Left ventricle myocardium inferior (tissue), 1 donor: ENCODE measurements around the gene SELE. TPM values are rescaled to one million over a fixed set of nuclear protein-coding genes. Genes with fewer than 3 reads are reported as not detected.

Source experiments
- DNase-seq: peaks from one replicate; pipeline ENCODE4 v3.0.0-alpha.2; 2020
- H3K27ac ChIP-seq: fragments of 200-600 bp; replicated peaks from 2 replicates; pipeline ENCODE4 v1.8.0; 2021
- H3K27me3 ChIP-seq: fragments of 200-600 bp; 2 replicates; pipeline ENCODE4 v1.8.0; 2021; ENCODE audit warnings: low read depth
- H3K36me3 ChIP-seq: fragments of 200-600 bp; 2 replicates; pipeline ENCODE4 v1.8.0; 2021
- H3K4me1 ChIP-seq: fragments of 200-600 bp; 2 replicates; pipeline ENCODE4 v1.8.0; 2021
- H3K4me3 ChIP-seq: fragments of 200-600 bp; 2 replicates; pipeline ENCODE4 v1.8.0; 2021; ENCODE audit warnings: mild to moderate bottlenecking, moderate library complexity
- H3K9me3 ChIP-seq: fragments of 200-600 bp; replicated peaks from 2 replicates; pipeline ENCODE4 v1.8.0; 2021
- CTCF ChIP-seq: fragments of 200-600 bp; IDR thresholded peaks from 2 replicates; pipeline ENCODE4 v1.8.0; 2021; ENCODE audit warnings: antibody characterized with exemption, mild to moderate bottlenecking, borderline replicate concordance
- intact Hi-C: fragments of 100-400 bp; cut with micrococcal nuclease; formaldehyde crosslinking; loops from one replicate; pipeline ENCODE4 v1.11.0; 2022
- total RNA-seq: library from RNA; stranded (reverse); fragmentation: NEBNext Ultra II Directional; extraction: Animal tissue kit (Norgen Biotek cat#: 25700); gene quantifications from one replicate; pipeline ENCODE4 v1.2.1, GENCODE V29; 2021
- donor health status: DM: no; HTN: yes; CAD: no; lungs with severe emphysema.

The SELE gene
- total RNA-seq, 1 donor from 2014 or later: 0.44 TPM

GRCh38 chr1:169739980-169740379 is 6.1 kb upstream of the SELE start:
- no peak for DNase-seq
- H3K4me3 ChIP-seq: peak overlapping the region; percentile 33
- TF ChIP-seq CTCF: no peak

GRCh38 chr1:169731446-169731845 is 2.4 kb downstream of the SELE start:
- DNase-seq: no peak
- intact Hi-C loops: no loop called here
- H3K27ac ChIP-seq: no peak overlapping the region
- no peaks in the 10 kb centered on the region for H3K27me3 ChIP-seq
- H3K36me3 ChIP-seq: no peaks in the 10 kb centered on the region
- no peak for TF ChIP-seq CTCF
- no peaks in the 10 kb centered on the region for H3K4me1 ChIP-seq
- no peaks in the 10 kb centered on the region for H3K9me3 ChIP-seq
- H3K4me3 ChIP-seq: no peak overlapping the region

More at GRCh38 chr1:169739980-169740379, 6.1 kb upstream of the SELE start:
- Histone ChIP-seq H3K9me3 (no peaks in the 10 kb centered on the region), H3K4me1 (peaks cover 30% of the 10 kb centered on the region), H3K27ac (peak overlapping the region; percentile 68), H3K36me3 (no peaks in the 10 kb centered on the region), H3K27me3 (no peaks in the 10 kb centered on the region)
- intact Hi-C loops: no loop called here

DNA sequence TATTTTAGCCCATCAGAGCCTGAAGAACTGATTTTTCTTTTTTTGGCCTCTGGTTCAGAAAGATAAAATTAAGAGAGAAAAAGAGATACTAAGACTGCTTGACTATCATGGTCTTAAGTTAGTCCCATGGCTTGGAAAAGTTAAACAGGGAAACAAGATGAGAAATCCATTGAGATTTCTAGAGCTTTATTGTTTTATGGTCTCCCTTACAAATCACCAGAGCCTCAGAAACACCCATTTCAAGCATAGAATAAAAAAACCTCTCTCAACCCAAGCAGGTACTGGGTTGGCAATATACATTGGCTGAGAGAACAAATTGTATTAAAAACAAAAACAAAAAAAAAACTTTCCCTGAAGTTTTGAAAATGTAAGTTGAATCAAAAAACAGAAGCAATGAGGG is 3.9 kb downstream of the SELE start:
- no peak for TF ChIP-seq CTCF
- no peaks in the 10 kb centered on the region for H3K4me1 ChIP-seq
- no peak for DNase-seq
- no peak overlapping the region for H3K27ac ChIP-seq
- H3K9me3 ChIP-seq: no peaks in the 10 kb centered on the region
- H3K27me3 ChIP-seq: no peaks in the 10 kb centered on the region
- no peak overlapping the region for H3K4me3 ChIP-seq
- no peaks in the 10 kb centered on the region for H3K36me3 ChIP-seq
- intact Hi-C loops: no loop called here

DNA sequence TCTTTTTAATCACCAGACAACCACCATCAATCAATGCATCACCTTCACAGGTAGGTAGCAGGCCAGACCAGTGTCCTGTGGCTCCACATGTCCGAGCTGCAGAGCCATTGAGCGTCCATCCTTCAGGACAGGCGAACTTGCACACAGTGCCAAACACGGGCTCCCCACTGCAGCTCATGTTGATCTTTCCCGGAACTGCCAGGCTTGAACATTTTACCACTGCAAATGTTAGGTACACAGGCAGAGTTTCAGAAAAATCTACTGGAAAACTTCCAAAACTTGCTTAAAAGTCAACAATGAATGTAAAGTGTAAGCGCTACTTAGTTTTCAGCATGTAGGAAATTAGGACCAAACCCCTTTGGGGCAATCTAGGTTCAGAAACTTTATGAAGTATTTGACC is 6.6 kb downstream of the SELE start:
- no peak for DNase-seq
- Histone ChIP-seq H3K4me1 (no peaks in the 10 kb centered on the region), H3K9me3 (no peaks in the 10 kb centered on the region), H3K36me3 (no peaks in the 10 kb centered on the region), H3K27ac (no peak overlapping the region), H3K27me3 (no peaks in the 10 kb centered on the region), H3K4me3 (no peak overlapping the region)
- intact Hi-C loops: no loop called here
- TF ChIP-seq CTCF: no peak

DNA sequence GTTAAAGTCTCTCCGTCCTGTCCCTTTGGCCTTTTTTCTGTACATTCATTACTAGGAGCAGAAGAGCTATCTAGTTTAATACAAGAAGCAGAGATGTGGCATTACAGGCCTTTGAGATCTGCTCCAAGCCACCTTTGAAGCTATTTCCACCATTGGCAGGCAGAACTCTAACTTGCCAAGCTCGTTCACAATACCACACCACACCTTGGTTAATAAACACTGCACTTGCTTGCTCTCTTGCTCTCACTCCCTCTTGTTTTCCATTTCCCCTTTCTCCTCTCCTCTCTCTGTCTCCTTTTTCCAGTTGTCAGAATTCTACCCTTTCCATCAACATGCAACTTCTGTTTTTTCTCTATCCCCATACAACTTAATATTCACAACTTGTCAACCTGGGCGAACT is 7.0 kb downstream of the SELE start:
- H3K4me3 ChIP-seq: no peak overlapping the region
- intact Hi-C loops: no loop called here
- TF ChIP-seq CTCF: no peak

GRCh38 chr1:169725930-169726329 is 7.9 kb downstream of the SELE start:
- Histone ChIP-seq H3K9me3 (no peaks in the 10 kb centered on the region), H3K27ac (no peak overlapping the region), H3K36me3 (no peaks in the 10 kb centered on the region), H3K27me3 (no peaks in the 10 kb centered on the region), H3K4me3 (no peak overlapping the region), H3K4me1 (no peaks in the 10 kb centered on the region)
- no peak for DNase-seq
- intact Hi-C loops: no loop called here
- TF ChIP-seq CTCF: no peak

More for the DNA sequence above, 7.0 kb downstream of the SELE start:
- Histone ChIP-seq H3K27me3 (no peaks in the 10 kb centered on the region), H3K36me3 (no peaks in the 10 kb centered on the region), H3K4me1 (no peaks in the 10 kb centered on the region), H3K27ac (no peak overlapping the region), H3K9me3 (no peaks in the 10 kb centered on the region)
- DNase-seq: no peak
